ENCODE measurements around the gene SKIDA1.
A peak's percentile ranks its signal among the peaks of the same experiment; 100 is the strongest.

SKIDA1 gene

DNA sequence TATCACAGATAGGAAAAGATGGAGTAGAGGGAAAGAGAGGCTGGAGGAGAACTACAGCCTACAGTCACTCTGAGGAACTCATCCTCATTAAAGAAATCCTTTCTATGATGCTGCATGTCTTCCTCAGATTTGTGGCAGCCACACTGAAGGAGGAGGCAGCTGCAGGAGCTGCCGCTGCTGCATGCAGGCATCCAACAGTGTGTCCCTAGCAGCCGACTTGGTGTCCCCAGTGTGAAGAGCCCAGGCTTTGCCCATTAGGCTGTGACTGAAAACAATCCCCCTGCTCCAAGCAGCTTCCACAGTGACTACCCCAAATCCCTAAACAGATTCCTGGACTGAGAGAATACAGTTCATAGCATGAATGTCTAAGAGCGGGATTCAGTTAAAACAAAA lies 23.1 kb downstream of the SKIDA1 start:
- DNase-seq: no peak

DNA sequence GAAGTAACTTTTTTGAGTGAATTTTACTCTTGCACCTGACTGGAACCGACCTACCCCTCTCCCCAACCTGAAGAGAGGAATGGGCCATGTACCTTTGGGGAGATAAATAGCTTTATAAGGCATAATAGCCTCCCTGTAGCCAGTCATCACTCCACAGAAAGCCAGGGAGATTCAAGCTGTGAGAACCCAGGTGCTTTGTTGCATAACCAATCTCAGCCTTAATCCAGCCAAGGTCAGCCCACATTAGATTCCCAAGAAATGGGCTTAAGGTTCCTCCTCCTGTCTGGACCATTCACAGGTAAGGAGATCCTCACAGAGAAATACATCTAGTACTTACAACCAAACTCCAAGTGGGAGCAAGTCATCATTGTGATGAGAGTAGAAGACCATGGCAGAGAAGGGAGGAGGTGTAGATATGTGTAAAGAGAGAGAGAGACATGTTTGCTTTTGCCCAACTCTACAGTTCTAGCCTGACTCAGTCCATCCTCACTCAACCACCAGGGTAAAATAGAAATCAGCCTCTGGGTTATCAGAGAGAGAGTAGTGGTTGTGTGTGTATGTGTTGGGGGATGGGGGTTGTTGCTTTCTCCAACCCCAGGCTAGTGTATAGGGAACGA lies 23.6 kb downstream of the SKIDA1 start:
- DNase-seq: no peak

DNA sequence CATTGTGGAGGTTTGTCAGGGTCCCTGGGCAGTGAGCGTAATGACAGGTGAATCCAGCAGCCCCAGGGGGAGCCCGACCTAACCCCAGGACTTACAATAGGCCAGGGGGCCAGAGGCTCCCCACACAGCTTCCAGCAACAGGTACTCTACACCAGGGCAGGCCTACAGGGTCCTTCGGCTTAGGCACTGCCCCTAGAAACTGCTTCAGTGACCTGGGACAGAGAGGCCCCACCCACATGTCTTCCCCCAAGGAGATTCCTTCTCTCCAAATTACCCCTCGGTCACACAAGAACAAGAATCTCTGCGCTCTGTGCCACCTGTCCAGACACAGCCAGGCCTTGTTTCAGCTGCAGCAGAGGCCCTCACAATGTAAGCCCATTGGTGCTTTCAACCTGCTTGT lies 24.4 kb downstream of the SKIDA1 start:
- DNase-seq: no peak

DNA sequence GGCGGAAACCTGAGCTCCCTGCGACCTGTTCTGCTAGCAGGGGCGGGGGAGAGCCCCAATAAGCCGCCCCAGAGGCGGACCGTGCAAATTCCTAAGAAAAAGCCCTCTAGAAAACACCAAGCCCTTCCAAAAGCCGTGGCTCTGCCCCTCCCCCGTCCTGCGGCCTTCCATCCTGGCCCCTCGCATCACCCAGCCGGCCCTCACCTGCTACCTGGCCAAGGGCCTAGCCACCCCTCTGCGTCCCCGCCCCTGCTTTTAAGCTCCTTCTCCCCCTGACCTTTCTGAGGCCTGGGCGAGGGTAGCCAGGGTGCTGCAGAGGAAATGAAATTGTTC lies 24.9 kb downstream of the SKIDA1 start:
- DNase-seq: no peak

DNA sequence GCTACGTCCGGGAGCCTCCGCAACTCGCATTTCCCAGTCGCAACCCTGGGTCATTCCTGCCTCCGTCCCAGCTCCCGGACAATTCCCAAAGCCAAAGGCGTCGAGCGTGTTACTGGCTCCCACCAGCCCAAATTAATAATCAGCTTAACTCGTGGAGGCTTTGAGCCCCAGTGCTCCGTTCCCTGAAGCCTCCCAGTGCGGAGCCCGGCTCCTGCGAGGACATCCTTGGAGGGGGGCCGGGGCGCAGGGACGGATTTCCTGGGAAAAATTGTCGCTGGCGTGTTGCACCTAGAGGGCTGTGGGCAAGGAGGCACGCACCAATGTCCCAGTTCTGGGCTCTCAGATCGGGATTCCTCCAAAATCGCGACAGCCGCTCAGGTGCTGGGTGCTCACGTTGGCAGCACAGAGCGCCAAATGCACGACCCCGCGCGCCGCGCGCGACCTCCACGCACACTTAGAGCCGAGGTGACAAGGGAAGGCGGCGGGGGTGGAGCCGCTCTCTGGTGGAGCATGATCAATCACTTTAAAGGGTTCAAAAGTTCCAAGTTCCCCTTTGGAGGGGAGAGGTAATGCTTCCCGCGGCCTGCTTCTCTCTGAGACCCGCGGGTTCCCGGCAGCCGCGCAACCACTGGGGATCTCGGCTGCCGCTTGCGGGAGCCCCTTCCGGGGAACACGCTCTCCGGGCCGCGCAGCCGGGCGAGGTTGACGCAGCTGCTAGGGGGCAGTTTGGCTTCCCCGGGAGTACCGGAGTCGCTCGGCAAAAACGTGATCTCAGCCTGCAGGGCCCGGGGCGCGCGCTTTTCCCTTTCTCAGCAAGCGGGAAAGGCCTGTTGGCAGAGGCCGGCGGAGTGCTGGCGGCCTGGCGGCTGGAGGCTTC lies 25.5 kb downstream of the SKIDA1 start:
- DNase-seq: no peak

DNA sequence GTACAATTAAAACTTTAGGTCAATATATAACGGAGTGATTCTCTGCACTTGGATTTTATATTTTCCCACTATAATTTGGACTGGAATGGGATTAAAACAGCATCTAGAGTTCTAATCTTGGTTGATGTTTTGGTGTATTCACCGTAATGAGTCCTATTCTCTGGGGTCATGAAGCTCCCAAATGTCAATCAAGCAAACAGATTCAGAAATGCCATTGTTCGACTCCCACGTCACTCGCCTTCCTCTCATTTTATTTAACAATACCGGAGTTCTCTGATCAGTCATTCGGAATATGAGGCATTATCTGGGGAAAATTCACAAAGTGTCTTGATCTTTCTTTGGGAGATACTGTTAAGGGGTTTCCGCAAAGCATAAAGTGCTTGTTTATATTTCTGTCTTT lies 26.5 kb downstream of the SKIDA1 start:
- DNase-seq: no peak

DNA sequence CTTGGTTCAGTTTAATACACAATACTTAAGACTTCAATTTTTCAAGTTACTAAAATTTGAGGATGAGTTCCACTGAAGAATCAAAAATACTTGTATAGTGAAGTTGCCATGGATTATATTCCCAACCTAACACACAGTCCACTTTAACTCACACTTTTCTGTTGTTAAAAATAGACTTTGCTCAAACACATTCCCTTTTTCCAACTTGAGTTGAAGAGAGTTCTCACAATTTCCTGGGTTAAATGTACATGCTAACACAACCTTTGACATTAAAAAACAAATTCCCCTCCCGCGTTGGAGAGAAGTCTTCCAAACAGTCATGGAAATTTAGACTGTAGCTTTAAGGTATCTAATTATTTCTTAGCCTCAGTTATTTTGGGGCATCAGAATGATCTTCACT lies 27.1 kb downstream of the SKIDA1 start:
- no peak for DNase-seq

DNA sequence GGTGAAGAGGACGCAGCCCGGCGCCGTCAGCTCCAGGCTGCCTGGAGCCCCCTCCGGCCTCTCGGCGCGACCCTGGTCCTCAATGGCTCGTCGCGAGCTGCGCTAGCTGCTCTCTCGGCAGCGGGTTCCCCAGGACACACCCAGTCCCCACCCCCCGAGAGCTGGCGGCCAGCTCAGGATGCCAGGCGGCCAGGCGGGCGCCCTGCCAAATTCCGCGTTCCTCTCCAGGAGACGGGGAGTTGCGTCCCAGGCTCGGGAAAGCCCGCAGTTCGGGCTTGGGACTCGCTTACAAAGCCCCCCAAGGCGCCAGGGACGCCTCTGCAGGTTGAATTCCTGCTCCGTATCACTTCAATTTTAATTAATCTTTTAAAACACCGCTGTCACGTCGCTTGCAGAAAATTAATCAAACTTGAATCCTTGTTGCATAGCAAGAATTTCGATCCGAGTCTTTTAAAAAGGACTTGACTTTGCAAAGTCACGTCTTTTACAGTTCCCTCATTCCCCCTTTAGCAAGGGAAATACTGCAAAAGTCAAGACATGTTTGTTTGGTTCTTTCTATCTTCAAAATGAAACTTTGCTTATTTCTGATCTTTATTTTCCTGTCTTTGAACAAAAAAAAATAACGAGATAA lies 28.2 kb downstream of the SKIDA1 start:
- DNase-seq: peak in 50 of 56 donors; percentile 29 to 86 (median 68)

DNA sequence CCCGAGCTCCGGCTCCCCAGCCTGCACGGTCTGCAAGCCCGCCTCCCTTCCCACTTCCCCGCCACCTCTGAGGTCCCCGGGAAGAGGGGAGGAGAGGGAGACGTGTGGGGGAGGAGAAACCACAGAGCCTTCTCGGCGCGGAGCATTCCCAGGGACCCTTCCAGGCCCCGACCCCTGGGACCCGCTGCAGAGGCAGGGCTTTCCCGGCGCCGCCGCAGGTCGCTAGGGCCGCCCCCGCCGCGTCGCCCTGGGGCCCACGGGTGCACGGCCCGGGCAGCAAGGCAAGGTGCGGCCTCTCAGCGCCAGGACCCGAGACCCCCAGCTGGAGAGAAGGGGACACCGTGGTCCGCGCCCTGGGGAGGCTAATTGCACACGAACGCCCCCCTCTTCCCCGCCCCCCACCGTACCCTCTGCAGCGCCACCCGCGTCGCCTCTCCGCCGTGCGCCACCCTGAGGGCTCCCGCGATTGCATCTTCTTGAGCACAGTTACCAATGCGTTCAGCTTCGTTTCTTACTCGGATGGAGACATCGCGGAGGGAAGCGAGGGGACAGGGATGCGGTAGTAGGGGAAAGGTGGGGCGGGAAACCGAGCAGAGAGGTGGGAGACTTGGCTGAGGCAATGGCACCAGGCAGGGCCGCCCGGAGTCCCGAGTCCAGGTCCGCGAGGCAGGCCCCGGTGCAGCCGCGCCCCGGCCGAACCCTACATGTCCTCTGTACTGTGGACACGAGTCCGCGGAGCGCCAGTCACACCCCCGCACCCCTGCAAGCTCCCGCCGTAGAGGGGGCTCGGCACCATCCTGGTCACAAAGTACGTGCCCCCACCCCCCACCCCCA lies 28.9 kb downstream of the SKIDA1 start:
- DNase-seq: peak in 40 of 56 donors; percentile 18 to 83 (median 54)

DNA sequence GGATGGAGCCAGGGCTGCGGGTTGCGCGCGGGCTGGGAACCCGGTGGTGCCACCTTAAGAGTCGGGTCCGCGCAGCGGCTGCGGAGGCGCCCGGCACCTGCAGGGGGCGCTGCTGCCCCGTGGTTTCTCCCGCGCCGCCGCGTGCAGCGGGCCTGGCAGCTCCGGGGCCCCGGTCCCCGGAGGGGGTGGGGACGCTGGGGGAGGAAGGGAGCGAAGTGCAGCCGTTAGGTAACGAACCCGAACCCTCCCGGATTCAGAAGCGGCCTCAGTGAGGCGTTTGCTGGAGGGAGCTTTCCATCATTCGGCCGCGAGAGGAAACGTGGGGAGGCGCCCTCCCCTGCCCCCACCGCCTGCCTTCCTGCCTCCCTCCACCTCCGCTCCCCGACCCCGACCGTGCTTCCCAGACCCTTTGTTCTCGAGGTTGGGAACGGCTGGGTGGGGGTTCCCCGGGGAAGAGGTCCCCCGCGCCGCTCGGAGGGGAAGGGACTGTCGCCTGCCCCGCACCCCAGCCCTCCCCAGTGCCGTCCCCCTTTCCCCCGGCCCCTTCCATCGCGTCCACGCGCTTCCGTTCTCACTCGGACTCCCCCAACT lies 29.6 kb downstream of the SKIDA1 start:
- DNase-seq: peak in 54 of 56 donors; percentile 17 to 92 (median 74)

DNA sequence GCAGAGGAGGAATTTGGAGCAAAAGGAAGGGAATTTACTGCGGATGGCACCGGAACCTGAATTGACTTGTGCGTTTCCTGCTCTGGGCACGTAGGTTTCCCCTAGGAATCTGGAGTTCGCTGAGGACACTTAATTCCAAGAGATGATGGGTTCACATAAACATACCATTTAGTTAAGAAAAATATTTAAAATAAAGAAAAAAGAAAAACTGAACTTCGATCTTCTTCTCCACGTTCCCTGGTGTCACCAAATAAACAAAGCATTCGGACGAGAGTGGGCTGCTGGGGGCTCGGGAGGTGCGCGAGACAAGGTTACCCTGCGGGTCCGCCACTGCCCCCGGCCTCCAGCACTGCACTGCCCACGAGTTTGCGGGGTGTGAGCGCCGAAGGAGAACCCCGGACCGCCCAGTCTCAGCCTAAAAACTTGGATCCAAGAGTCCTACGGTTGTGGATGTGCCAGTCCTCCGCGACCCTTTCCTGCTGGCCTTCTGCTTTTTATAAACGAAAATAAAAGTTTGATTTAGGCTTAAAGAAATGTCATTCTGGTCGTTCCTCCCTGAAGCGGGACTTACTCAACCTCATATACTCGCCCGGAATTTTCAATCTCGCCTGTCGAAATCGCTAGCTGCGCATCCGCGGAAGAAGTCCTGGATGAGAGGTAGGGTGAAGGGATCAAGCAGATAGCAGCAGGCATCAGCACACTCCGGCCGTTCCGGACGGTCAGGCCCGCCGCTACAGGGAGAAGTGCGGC lies 30.3 kb downstream of the SKIDA1 start:
- peak in 1 of 56 donors; percentile 30 for DNase-seq

DNA sequence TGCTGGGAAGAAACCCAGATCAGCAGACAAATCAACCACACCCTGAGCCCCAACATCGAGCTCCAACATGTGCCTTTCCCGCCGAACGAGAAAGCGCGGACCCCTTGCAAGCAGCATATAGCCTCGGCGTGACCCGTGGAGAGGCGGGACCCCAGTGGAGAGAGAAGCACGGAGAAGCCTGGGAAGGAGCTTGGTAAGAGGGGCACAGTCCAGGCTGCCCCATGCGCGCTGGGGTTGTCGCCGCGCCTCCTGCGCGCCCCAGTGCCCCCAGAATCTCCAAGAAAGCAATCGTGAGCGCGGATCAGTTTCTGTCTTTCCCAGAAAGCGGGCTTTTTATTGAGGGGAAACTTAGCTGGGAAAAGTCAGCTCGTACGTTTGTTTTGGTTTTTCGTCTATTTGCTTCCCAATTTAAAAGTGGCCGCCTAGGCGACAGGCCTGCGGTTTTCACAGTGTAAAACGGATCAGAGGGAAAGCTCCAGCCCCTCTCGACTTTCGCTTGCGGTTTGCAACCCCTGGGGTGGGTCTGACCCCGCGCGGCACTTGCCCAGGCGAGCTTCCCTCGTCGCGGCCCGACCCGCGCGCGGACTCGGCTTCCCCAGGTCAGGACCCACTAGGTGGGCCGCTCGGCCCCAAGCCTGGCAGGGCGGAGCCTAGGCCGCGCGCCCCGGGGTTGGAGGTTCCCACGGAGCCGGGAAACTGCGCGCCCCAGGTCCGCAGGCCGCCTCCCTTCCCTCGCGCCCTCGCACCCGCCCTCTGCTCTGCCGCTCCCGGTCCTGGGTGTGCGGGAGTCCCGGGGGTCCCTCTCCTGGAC lies 31.1 kb downstream of the SKIDA1 start:
- DNase-seq: peak in 7 of 56 donors; percentile 6 to 27 (median 19)

DNA sequence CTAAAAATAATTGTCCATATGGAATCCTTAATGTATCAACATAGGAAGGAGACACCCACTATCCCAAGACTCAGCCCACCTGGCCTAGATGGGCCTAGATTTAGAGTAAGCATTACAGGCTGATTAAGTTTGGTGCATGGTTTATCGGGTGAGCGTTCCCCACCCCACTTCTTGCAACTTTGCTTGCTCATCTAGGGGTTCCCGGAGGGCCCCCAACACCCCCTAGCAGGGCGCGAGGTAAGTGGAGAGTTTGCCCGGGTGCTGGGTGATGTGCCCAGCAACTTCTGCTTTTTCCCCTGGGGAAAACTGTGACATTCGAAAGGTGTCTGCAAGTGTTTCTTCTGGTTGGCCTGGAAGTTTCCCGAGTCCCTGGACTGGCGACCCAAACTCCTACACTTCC lies 31.7 kb downstream of the SKIDA1 start:
- DNase-seq: no peak

DNA sequence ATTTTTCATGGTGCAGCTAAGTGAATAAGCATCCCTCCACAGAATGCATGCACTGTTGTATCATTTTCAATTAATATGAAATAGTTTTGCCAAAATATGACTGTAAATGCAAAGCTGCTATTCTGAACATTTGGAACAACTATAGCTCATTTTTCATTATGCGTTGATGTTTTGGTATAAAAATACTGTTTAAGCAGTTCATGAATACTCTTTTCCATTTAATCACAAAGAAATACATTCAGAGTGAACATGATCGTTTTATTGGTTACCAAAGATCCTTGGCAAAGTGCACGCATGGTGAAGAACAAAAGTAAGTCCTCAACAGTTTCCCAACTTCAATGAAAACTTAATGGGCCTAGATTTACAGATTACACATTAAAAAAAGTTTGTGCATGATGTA lies 33.1 kb downstream of the SKIDA1 start:
- no peak for DNase-seq

DNA sequence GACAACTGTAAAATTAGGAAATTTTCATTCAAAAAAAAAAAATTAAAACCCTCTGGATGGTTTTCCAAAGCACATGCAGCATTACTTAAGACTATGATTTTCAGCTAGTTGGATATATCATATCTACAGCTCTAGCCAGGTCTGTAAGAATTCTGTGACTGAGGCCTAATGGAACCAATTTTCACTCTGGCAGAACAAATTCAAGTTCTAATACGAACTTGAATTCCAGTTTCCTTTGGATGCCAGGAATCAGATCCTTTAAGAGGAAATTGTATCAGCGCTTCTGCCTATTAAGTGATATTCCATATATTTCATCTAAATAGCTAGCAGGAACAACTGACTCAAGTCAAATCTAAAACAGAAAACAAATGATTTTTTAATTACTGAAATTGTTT lies 34.8 kb downstream of the SKIDA1 start:
- no peak for DNase-seq

DNA sequence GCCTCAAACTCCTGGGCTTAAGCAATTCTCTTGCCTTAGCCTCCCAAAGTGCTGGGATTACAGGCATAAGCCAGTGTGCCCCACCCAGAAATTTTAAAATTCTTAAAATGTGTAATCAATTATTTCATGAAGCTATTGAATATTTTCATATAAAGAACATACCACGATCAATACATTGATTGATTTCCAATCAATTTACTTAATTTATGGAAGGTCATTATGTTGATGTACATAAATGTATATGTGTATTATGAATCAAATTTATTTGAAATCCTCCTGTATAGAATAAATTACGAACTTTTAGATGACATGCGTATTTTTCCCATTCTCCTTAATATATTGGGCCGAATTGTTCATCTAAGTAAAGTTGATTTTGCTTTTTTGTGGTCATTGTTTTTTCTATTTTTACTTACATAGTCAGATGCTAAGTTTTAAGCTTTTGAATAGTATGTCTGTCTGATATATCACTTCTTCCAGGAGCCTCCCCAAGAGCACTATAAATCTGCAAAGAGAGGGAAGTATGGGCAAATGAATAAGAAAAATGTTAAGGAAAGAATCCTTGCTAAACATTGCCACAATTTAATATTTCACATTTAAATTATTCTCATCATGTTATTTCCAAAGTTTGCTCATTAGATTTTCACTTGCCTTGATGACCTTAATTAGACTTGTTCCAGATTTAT lies 35.3 kb downstream of the SKIDA1 start:
- no peak for DNase-seq

DNA sequence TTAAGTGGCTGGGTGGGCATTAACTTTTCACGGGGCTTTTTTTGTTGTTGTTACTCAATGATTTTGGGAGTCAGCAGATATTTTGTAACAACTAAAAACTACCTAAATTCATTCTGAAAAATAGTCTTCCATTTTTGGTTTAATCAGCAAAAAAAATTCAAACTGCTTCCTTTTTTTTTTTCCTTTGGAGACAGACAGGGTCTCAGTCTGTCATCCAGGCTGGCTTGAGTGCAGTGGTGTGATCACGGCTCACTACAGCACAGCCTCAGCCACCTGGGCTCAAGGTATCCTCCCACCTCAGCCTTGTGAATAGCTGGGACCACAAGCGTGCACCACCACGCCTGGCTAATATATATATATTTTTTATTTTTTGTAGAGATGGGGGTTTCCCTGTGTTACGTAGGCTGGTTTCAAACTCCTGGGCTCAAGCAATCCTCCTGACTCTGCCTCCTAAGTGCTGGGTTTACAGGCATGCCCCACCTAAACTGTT lies 36.5 kb downstream of the SKIDA1 start:
- DNase-seq: no peak

DNA sequence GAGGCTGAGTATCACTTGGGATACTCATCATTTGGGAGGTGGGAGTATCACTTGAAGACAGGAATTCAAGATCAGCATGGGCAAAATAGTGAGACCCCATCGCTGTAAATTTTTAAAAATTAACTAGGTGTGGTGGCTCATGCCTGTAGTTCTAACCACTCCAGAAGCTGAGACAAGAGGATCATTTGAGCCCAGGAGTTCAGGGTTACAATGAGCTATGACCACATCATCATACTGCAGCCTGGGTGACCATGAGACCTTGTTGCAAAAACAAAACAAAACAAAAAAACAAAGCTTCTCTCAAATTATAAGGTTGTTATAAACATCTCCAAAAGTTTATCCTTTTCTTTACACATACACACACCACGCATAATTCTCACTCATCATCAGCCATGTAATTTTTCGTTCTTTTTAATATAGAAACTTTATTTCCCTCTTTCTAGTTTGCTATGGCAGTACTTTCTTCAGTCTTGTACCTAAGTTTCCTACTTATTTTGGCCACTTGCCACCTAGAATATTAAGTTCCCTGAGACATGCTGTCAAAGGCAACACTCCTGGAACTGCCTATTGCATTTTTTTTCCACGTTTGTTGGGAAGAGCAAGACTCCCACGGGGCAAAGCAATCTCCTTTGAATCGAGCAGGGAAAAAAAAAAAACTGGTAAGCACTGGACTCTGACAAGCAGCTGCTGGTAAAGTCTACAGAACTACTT lies 37.1 kb downstream of the SKIDA1 start:
- DNase-seq: no peak

Data from amygdala (tissue), 56 donors.